AG08395 (cell line): ENCODE measurements around the gene FAM185A.
"Not testable (repeated sequence)": the region's sequence is repeated elsewhere in the genome, so short reads cannot be mapped to it uniquely, and the experiment has no call there.

ENCODE experiments used
- DNase-seq: peaks from one replicate; pipeline ENCODE4 v3.0.0; 2012; ENCODE audit warnings: mixed read lengths, low spot score

Gene FAM185A

DNA sequence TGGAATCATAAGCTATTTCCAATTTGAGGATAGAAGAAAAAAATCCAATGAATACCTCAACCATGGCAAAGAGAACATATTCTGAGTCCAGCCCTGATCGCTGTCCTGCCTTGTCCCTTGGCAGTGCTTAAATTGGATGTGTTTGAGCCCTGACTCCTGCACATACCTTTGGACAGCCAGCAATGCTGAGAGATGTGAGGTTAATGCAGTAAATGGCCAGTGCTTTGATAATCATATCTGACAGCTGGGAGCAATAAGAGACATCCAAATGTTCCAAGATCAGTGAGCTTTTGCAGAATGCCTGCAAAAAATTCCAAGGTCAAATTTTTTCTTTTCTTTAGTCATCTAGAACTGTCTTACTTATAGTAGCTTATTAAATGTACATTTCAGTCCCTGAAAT is 83.9 kb downstream of the FAM185A start:
- DNase-seq = no peak

DNA sequence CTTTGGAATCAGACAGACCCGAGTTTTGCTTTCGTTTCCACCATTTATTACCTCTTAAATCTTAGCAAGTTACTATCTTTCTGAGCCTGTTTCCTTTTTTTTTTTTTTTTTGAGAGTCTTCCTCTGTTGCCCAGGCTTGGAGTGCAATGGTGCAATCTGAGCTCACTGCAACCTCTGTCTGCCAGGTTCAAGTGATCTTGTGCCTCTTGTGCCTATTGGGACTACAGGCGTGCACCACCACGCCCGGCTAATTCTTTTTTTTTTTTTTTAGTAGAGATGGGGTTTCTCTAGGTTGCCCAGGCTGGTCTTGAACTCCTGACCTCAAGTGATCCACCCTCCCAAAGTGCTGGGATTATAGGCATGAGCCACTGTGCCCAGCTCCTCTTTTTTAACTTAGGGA is 84.5 kb downstream of the FAM185A start:
- DNase-seq = no peak

DNA sequence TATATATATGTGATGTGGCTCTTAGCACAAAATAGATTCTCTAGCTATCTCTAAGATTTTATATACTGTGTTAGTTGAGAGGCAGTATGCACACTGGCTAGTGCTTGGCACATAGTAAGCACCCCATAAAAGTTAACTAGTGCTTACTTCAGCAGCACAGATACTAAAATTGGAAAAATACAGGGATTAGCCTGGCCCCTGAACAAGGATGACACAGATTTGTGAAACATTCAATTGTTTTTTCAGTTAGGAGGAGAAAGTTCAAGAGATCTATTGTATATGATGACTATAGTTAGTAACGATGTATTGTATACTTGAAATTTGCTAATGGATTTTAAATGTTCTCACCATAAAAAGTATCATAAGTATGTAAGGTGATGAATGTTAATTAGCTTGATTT is 85.7 kb downstream of the FAM185A start:
- DNase-seq = no peak

DNA sequence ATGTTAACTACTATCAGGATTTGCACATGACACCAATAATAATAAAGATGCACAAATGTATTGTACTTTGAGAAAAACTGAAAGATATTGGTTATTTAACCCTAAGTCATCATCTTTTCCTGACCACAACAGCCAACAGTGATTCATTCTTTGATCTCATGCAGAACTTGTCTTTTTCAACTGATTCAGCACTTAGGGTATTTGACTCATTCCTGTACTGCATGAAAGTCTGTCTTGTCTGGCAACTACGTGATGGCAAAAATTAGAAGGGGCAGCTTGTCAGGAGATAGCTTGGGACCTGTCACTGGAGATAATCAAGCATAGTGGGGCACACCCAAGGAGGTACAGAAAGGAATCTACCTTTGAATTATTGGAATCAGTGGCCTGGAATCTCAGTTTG is 86.2 kb downstream of the FAM185A start:
- peak; percentile 63 for DNase-seq

DNA sequence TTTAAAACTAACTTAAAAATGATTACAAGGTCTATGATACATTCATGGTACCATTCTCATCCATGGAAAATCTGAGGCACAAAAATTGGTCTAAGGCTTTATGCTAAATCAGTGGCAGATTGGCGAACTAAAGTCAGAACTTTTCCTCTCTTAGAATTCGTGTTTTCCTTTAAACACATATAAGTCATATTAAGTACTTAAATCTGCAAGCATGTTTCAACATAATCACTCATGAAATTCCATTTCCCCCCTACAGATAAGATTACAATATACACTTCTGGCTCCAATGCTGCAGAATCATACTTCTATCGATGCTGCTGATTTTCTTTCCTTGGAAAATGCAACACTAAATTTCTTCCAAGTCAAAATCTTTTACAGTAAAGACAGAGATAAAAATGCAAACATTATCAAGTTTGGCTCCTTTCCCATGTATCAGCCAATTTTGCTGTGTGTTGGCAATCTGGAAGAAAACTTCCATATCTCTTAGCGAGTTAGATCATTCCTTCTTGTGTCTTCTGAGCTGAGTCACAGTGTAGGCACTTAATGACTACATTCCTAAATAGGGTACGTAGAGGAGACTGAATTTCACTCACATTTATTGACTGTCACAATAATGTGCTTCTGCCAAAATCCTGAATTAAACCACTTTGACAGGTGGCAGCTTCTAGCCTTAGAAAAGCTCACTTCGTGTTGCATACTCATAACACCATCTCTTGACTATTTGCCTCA is 87.6 kb downstream of the FAM185A start:
- peak; percentile 64 for DNase-seq

DNA sequence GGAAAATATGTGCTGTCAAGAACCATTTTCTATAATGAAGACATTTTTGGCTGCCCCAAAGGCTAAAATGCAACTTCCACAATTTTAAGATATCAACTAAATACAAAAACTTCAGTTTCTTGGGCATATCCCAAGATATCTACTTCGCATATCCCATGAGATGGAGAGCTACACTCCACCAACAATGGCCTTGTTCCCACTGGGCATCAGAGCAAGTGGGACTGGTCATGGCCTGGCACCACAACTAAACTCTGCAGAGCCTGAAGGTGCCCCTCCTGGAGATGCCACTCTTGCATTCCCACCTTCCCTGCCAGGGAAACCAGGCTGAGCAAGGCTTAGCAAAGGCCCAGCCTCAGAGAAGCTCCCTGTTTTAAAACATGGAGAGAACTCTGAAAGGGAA is 88.2 kb downstream of the FAM185A start:
- no peak for DNase-seq

DNA sequence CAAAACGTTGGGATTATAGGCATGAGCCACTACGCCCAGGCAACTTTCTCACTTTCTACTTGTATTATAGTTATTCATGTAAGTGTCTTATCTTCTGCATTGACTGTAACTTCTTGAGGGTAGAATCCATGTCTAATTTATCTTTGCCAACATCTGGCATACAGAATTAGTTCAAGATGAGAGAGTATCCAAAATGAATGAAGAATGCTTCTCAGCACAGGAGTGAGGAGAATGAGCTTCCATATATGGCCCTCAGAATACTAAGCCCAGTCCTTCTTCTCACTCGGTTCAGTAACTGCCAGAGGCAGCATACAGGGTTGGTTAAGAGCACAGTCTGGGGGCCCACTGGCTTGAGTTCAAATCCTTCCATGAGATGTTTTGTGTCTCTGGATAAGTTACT is 89.0 kb downstream of the FAM185A start:
- no peak for DNase-seq

DNA sequence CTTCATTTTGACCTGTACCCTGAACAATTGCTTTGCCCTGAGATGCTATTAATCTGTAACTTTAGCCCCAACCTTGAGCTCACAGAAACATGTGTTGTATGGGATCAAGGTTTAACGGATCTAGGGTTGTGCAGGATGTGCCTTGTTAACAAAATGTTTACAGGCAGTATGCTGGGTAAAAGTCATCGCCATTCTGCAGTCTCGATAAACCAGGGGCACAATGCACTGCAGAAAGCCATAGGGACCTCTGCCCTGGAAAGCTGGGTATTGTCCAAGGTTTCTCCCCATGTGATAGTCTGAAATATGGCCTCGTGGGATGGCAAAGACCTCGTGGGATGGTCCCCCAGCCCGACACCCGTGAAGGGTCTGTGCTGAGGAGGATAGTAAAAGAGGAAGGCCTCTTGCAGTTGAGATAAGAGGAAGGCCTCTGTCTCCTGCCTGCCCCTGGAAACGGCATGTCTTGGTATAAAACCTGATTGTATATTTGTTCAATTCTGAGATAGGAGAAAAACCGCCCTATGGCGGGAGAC is 89.8 kb downstream of the FAM185A start:
- DNase-seq = not testable (repeated sequence)

DNA sequence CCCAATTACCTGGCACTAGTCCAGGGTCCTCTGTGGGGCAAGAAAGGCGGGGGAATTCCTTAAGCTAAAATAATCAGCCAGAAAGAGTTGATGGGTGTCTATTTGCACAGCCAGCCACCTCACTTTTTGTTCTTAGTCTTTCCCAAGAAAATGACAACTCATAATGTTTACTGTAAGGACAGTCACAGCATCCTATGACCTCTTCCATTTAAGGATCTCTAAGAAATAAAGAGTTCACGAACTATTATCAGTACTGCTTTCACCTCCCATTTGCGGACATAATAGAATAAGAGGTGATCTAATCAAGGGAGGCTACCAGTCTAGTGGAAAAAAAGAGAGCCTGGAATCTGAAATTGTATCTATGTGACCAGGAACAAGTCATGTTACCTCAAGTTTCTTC is 91.6 kb downstream of the FAM185A start:
- DNase-seq = no peak

DNA sequence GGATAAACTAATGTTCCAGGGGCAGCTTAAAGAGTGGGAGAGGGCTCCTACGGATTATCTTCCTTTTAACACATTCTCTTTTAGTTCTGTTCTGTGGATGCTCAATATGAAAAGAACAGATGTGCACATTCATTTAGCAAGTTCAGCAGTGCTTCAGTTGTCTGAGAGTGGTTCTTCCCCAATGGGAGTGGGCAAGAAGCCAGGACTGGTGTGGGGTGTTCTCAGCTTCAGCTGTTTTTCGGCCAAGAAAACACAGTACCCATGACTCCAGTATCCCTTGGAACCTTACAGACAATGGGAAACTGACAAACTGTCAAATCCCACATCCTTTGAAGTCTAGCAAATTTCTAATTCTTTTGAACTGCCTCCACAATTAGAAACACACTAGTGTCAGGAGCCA is 92.5 kb downstream of the FAM185A start:
- no peak for DNase-seq

DNA sequence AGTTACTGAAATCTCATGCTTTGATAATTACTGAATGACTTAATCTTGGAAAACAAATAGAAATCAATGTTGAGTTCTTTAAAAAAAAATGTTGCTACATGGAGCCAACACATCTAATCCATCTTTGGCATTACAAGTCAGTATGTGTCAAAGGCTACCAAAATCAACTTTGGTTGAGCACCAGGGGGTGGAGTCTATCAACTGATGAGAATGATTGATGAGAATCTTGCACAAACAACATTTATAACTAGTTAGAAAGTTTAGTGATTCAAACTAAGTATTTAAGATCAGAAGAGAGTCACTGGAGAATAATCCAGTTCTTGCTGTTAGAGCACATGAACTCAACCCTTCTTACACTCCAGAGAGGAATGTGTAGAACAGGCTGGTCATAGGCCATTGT is 93.5 kb downstream of the FAM185A start:
- no peak for DNase-seq

DNA sequence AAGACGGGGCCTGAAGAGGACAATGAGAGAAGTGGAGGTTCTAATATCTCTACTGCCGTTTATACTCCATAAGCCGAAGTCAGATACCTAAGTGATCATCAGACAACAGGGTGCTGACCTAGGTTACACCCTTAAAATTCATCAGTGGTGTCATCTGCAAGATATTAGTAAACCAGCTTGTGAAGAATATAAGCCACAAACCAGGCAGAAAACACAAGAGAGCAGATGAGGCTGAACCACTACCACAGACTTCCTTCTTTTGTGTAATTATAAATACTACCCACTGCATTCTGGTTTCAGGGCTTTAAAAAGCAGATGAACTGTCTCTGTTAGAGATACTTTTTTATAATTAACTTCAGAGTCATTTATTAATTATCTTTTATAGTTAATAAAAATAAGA is 95.1 kb downstream of the FAM185A start:
- no peak for DNase-seq

DNA sequence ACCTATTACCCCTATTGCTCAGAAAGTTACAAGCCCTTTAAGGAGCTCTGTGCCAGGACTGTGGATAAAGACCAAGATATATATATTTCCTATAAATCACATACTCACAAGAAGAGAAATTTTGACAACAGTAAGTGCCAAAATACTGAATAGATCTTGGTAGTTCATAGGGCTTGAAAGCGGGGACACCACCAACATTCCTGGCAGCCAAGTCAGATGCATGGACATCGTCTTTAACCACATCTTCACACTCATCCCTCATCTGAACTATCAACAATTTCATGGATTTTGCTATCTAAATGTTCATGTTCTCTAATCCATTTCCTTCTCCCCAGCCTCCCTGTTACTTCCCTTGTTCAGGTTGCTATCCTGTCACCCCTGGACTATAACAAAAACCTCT is 96.5 kb downstream of the FAM185A start:
- no peak for DNase-seq

DNA sequence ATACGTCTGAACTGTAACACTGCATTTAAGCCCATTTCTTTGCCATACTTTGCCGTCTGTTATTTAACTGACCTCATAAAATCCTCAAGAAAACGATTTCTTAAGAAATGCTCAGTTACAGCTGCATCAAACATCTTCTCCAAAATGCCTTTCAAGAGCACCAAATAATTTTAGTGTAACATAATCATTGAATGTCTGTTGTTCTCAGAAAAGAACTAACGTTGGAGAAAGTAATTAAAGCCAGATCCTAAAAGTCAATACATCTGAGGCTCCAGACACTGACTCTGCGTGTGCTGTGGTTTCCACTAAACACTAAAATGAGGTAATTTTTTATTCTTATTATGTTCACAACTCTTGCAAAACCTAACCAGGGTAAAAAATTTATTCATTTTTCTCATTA is 100.3 kb downstream of the FAM185A start:
- DNase-seq = peak; percentile 41

DNA sequence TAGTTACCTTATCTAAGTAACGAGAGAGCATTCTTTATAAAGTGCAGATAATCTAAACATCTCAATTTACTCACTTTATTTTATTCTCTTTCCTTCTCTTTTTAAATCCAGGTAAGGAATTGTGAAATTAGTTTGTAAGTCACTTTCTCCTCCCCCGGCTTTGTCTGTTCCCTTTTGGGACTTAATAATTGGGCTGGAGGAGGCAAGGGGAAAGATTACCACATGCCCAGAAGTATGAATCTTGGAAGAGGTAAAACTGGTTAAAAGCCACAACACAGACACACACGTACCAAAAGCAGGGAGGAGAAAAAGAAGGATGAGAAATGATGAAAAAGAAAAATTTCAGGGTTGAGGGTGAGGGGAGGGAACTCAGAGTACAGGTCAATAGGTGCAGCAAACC is 100.7 kb downstream of the FAM185A start:
- no peak for DNase-seq

DNA sequence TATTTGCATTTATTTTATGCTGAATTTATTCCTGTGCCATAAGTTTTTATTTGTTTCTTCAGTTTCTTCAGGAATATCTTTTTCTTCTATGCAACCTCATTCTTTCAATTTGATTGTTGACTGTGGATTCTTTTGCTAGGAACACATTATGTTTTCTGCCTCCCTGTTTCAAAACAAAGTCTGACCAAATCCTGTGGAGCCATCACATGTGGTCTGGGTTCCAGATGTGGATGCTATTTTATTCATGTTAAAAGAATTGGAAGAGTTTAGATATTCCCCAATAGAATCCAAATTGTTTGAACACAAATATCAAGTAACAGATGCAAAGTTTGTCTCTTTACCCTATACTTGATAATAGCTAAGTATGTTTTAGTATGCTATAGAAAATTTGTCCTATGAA is 107.2 kb downstream of the FAM185A start:
- no peak for DNase-seq
